NCI-H2227 (cell line): ENCODE data around the gene KIN.
"Not testable (repeated sequence)": the region's sequence is repeated elsewhere in the genome, so short reads cannot be mapped to it uniquely, and the experiment has no call there.

Source experiments
- DNase-seq: peaks from one replicate; lab custom pipeline; 2025; ENCODE audit not compliant: unreplicated experiment; lab: John Stamatoyannopoulos, UW

The KIN gene

DNA sequence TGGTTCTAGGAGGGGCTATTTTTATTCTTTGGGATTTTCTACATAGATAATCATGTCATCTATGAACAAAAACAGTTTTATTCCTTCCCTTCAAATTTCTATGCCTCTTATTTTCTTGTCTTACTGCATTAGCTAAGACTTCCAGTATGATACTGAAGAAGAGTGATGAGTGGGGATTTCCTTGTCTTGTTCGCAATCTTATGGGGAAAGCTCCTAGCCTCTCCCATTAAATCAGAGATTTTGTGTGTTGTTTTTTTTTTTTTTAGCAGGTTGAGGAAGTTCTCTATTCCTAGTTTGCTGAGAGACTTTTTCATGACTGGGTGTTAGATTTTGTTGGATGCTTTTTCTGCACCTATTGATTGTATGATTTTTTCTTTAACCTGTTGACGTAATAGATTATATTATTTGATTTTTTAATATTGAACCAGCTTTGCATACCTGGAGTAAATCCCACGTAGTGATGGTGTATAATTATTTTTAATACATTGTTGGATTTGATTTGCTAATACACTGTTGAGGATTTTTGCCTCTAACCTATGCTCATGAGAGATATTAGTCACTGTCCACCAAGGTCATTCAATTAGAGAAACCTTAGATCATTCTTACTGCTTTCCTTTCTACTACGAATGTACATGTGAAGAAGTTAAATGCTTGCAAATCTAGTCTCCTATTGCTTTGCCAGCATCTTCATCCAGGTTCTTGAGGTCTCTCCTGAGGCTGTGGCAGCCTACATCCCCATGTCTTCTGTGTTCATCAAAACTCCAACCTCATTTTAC, 6.6 kb upstream of the KIN start:
- no peak for DNase-seq

DNA sequence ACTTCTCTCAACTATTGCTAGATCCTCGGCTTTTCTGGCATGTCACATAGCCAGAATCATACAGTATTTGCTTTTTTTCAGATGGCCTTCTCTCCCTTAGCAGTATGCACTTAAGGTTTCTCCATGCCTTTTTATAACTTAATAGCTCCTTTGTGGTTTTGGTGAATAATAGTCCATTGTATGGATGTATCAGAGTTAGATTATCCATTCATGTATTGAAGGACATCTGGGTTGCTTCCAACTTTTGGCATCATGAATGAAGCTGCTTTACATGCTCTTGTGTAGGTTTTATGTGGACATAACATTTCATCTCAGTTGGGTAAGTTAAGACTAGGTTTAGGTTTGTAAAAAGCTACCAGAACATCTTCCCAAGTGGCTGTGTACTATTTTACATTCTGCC, 4.7 kb upstream of the KIN start:
- no peak for DNase-seq

GRCh38 chr10:7789390-7789789, 1.6 kb upstream of the KIN start:
- no peak for DNase-seq

DNA sequence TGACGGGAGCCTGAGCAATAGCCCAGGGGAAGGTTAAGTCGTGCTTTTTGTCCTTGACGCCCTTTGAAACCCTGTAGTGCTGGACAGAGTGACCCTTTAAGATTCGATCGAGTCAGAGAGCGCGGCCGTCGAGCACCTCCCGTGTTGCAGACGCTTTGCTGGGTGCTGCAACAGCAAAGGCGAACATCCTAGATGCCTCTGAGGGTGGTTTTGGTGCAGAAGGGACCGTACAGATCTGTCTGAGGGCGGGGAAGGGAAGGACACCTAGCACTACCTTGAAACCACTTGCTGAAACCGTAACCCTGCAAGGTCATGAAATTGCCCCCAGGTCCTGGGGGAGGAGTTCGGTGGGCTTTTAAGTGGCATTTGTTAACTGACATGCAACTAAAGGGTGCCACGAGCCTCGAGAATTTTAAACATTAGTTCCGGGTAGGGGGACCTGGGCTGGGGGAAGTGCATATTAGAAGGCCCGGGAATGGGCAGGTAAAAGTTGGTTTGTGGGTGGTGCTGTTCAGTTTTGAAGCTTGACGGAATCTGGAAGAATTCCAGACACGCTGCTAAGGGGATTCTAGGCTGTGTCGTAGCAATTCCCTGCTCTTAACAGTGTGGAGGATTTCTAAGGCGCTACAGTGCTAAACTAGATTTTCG, 970 bp upstream of the KIN start:
- no peak for DNase-seq

DNA sequence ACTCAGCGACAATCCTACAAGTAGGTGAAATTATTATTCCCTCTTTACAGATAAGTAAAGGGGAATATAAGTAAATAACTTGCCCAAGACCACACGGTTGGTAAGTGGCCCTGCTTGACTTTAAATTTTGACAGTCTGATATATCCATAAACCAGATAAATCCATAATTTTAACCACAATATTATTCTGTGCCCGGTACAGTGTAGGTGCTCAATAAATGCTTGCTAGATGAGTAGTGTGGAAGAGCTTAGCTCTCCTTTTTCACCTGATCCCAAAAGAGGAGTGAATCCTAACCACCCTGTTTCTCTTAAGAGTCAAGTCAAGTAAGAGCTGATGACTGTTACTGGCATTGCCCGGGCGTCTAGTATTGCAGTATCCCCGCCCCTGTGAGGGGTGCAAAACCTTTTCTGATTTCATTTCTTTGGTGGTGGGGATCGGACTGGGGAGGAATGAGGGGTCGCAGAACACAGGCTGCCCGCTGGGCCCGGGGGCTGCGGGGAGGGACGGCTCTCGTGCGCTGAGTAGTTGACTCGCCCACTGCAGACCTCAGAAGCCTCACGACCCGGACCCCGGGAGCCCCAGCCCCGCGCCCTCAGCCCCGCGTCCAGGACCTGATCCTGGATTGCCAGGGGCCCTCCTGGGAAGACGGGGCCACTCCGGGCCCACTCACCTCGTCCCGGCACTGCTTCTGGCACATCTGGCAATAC, 490 bp downstream of the KIN start:
- no peak for DNase-seq

- DNase-seq: no peak
Observed at GRCh38 chr10:7786430-7786829, 1.4 kb downstream of the KIN start.

- not testable (repeated sequence) for DNase-seq
Observed at GRCh38 chr10:7782194-7782593, 5.6 kb downstream of the KIN start.

DNA sequence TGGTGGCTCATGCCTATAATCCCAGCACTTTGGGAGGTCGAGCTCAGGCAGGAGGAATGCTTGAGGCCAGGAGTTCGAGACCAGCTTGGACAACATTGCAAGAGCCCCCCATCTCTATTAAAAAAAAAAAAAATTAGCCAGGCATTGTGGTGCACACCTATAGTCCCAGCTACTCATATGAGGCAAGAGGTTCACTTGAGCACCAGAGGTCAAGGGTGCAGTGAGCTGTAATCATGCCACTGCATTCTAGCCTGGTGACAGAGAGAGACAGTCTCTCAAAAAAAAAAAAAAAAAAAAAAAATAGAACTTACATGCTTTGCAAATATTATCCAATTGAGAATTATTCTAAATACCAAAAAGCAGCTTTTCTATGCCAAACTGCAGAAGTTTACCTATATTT, 11.0 kb downstream of the KIN start:
- no peak for DNase-seq

DNA sequence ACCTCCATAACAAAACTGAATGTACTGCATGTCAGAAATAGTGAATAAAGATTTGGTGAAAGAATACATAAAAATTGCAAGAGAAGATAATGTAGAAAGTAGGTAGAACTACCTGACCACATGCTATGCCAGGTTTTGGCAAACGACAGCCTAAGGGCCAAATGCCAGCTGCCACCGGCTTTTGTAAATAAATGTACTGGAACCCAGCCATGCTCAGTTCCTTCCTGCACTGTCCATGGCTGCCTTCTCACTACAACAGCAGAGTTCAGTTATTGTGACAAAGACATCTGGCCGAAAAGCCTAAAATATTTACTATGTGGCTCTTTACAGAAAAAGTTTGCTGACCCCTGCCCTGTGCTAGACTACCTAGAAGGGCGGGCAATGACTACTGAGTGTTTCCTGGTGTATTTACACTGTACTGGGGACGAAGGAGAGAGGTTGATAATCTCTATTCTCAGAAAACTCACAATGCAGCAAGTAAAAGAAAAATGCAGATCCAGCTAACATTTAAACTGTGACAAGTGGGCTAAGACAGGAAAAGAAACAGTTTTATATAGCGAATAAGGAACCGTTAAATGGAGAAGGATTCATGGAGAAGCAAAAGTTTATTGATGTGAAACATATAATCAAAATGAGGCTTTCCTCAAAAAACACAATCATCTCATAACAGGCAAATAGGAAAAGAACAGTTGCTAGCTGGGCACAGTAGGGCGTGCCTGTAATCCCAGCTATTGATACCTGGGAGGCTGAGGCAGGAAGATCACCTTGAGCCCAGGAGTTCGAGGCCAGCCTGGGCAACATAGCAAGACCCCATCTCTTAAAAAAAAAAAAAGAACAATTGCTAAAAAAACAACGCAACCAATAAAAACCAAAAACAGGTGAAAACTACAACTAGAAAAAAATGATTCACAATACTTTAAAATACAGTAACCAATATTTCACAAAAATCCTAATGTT, 13.7 kb downstream of the KIN start:
- no peak for DNase-seq

GRCh38 chr10:7768417-7768816, 19.4 kb downstream of the KIN start:
- DNase-seq: no peak

- DNase-seq: no peak
Observed at GRCh38 chr10:7767209-7767608, 20.6 kb downstream of the KIN start.

DNA sequence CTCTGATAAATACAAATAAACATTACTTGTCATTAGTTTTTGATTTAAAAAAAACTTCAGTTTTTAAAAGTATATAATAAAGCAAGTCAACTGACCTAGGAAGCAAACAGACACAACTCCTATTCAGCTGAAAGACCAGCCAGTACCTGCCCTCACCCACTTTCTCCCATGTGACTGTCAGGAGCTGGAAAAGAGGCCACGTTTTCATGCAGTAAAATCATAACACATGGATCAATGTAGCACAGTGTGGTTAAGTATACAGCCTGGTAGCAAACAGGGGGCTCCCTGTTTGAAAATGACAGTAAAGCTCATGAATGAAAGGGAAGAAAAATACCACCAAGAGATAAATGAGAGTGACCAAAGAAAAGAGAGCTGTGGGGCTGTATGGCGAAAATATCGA, 21.6 kb downstream of the KIN start:
- DNase-seq: no peak

DNA sequence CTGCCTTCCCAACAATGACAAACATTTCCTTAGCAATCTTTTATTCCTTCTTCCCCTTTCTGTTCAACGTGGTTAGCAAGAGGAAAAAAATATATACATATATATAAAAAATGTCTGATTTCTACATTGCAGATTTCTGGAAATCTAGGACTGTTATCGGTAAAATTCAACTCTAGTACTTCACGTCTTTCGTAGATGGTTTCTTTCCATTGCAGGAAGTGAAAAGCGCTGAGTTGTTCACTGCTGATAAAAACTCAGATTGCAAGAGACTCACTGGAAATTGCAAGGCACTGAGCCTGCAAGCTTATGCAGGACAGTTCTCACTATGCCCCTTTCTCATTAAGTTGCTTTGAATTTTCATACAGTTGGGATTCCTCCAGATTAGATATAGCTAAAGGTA, 23.9 kb downstream of the KIN start:
- no peak for DNase-seq

DNA sequence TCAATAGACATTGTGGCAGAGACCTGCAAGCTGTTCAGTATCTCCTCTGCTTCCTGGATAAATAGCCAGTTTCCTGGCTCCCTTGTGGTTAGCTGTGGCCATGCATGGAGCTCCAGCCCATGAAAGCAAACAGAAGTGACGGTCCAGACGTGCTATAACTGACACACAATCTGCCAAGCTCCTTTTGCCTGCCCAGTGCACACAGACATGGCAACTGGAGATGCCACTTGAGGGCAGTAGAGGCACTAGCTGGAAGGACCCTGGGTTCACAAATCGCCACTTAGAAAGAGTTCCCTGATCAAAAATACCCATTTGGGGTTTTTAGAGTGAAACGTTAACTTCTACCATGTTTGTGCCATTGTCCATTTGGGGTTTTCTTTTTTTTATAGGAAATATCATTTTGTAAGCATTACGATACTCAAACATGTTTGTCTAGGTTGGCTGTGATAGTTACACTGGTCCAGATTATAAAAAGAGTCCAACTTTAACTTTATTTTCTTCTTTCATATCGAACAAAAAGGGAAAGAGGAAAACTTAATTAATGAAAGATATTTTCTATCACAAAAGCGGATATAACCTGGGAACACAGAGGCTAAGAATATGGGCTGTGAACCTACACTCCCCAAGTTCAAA, 31.3 kb downstream of the KIN start:
- no peak for DNase-seq

DNA sequence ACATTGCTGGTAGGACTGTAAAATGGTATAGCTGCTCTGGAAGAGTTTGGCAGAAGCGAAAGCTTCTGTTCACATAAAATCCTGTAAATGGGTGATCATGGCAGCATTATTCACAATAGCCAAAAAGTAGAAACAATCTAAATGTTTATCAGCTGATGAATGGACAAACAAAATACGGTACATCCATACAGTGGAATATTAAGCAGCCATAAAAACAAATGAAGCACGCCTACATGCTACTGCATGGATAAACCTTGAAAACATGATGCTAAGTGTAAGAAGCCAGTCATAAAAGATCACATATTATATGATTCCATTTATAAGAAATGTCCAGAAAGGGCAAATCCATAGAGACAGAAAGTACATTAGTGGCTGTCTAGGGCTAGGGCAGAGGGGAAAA, 32.7 kb downstream of the KIN start:
- DNase-seq: no peak

DNA sequence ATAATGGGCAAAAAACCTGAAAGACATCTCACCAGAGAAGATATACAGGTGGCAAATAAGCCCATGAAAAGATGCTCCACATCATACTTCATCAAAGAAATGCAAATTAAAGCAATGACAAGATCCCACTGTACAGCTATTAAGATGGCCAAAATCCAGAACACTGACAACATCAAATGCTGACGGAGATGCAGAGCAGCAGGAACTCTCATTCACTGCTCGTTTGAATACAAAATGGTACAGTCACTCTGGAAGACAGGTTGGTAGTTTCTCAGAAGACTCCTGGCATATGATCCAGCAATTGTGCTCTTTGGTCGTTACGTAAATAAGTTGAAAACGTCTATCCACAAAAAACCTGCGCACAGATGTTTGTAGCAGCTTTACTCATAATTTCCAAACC, 35.5 kb downstream of the KIN start:
- no peak for DNase-seq

GRCh38 chr10:7750222-7750621, 37.6 kb downstream of the KIN start:
- DNase-seq: no peak

- DNase-seq: not testable (repeated sequence)
Observed at GRCh38 chr10:7748637-7749036, 39.2 kb downstream of the KIN start.

DNA sequence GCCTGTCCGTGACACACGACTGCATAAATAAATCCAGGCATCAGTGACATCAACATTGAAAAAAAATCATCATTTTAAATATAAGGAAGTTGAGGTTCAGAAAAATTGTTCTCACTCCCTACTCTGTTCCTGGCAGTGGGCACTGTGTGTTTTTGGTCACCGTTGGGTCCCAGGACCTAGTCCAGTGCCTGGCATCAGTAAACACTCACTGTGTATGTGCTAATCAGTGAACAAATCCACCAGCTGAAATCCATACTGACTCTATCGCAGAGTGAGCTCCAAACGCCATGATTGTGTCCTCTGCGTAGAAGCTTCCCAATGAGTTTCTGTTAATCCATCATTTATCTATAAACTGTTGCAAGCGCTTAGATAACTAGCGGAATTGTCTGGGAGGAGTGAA, 43.5 kb downstream of the KIN start:
- no peak for DNase-seq

DNA sequence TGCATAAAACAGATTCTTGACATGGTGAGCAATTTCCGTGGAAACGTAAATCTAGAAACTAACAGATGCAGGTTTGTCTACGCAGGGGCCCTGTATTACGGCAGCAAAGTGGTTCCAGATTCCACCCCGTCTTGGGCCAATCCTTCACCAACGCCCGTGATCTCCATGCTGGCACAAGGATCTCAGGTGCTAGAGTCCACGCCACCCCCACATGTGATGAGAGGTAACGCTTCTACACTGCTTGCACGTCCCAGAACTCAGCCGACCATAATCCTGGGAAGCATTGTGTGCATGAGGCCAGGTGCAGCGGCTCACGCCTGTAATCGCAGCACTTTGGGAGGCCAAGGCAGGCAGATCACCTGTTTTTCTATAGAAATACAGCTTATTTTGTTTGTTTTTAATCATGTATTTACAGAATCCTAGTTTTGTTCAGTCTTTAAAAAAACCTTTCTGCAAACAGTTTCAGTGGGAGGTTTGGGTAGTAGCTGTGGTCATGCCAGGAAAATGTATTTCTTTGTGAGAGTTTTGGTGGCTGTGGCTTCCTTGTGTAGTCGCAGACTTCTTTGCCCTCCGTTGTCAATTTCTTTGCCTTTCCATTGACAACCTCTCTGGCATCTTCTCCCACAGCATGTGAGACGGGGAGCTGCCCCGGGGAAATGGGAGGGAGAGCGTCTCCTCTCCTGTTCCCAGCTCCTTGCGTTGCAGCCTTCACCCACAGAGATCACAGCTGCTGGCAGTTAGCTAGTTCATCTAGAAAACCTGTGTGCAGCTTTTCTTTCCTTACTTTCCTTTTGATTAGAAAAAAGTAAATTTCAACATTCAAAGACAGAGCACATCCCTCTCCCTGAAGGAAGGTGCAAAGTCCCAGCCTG, 49.0 kb downstream of the KIN start:
- DNase-seq: no peak
